ENCODE results near the gene SMIM33. TPM values are rescaled to one million over a fixed set of nuclear protein-coding genes. Genes with fewer than 3 reads are reported as not detected.

The SMIM33 gene
- total and polyA plus RNA-seq, 11 donors: 0.16 TPM; not detected in 10

DNA sequence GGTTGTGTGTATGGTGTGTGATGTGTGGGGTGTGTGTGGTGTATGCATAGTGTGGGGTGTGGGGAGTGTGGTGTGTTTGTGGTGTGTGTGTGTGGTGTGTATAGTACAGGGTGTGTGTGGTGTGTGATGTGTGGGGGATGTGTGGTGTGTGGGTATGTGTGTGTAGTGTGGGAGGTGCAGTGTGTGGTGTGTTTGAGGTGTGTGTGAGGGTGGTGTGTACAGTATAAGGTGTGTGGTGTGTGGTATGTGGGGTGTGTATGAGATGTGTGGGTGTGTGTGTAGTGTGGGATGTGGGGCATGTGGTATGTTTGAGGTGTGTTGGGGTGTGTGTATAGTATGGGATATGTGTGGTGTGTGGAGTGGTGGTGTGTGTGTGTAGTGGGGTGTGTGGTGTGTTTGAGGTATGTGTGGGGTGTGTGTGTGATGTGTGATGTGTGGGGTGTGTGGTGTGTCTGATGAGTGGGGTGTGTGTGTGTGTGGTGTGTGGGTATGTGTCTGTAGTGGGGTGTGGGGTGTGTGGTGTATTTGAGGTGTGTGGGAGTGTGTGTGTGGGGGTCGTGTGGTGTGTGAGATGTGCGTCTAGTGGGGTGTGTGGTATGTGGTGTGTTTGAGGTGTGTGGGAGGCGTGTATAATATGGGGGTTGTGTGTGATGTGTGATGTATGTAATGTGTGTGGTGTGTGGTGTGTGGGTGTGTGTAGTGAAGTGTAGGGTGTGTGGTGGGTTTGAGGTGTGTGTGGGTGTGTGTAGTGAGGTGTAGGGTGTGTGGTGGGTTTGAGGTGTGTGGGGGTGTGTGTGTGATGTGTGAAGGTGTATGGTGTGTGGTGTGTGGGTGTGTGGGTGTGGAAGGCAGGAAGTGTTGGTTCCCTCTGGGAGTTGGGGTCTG, 16.9 kb upstream of the SMIM33 start:
- 85 to 86% (median 85%) methylated on average over 3 of the region's 3 CpGs for WGBS, 4 donors
- TF ChIP-seq, protein P1, sequence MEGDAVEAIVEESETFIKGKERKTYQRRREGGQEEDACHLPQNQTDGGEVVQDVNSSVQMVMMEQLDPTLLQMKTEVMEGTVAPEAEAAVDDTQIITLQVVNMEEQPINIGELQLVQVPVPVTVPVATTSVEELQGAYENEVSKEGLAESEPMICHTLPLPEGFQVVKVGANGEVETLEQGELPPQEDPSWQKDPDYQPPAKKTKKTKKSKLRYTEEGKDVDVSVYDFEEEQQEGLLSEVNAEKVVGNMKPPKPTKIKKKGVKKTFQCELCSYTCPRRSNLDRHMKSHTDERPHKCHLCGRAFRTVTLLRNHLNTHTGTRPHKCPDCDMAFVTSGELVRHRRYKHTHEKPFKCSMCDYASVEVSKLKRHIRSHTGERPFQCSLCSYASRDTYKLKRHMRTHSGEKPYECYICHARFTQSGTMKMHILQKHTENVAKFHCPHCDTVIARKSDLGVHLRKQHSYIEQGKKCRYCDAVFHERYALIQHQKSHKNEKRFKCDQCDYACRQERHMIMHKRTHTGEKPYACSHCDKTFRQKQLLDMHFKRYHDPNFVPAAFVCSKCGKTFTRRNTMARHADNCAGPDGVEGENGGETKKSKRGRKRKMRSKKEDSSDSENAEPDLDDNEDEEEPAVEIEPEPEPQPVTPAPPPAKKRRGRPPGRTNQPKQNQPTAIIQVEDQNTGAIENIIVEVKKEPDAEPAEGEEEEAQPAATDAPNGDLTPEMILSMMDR (IDR thresholded peaks at IDR 0.05): no peak
- TF ChIP-seq POLR2A (IDR thresholded peaks at IDR 0.05): no peak
- no peaks in the 10 kb centered on the region for H3K27me3 ChIP-seq
- no peak for DNase-seq
- peak in 1 of 4 donors; percentile 17 for ATAC-seq
- H3K27ac ChIP-seq: no peak overlapping the region
- intact Hi-C loops (cut with DNase I): no loop called here
- peaks cover 0 to 15% (median 1%) of the 10 kb centered on the region in 12 donors for H3K4me1 ChIP-seq
- H3K4me3 ChIP-seq: no peak overlapping the region
- H3K9me3 ChIP-seq: no peaks in the 10 kb centered on the region
- H3K36me3 ChIP-seq: peaks cover 0 to 46% (median 12%) of the 10 kb centered on the region in 9 donors

- Histone ChIP-seq H3K9me3 (no peaks in the 10 kb centered on the region), H3K4me3 (no peak overlapping the region), H3K36me3 (peaks cover 0 to 42% (median 10%) of the 10 kb centered on the region in 9 donors), H3K4me1 (peaks cover 0 to 23% (median 3%) of the 10 kb centered on the region in 12 donors), H3K27ac (no peak overlapping the region), H3K27me3 (no peaks in the 10 kb centered on the region)
- TF ChIP-seq, protein P1 (IDR thresholded peaks at IDR 0.05): no peak
- DNase-seq: no peak
- intact Hi-C loops (cut with DNase I): no loop called here
- no peak for ATAC-seq
- WGBS, 4 donors: 89 to 93% (median 90%) methylated on average over 9 to 11 of the region's 11 CpGs
Observed at GRCh38 chr5:139454568-139455290, 16.1 kb upstream of the SMIM33 start.

DNA sequence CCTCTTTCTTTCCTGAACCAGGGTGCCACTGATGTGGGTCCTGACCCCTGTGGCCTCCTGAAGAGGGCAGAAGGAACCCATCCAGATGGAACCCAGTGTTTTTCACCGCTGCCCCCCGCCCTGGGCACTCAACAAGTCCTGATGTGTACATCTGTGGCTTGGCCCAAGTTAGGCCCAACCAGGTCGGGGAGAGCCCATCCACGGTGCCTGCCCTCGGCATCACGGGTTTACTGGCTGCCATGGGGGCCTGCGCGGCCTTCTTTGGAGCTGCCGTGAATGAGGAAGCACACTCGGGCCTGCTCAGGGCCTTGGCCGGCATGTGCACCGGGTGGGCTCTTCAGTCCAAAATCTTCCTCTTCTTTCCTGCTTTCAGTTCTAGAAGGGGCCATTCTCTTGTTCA, 14.0 kb upstream of the SMIM33 start:
- TF ChIP-seq, protein P1 (IDR thresholded peaks at IDR 0.05): no peak
- TF ChIP-seq POLR2A (IDR thresholded peaks at IDR 0.05): no peak
- 92 to 95% (median 93%) methylated on average over 11 to 12 of the region's 12 CpGs for WGBS, 4 donors
- no peak for DNase-seq
- H3K4me3 ChIP-seq: no peak overlapping the region
- H3K27ac ChIP-seq: no peak overlapping the region
- H3K36me3 ChIP-seq: peaks cover 0 to 27% (median 6%) of the 10 kb centered on the region in 9 donors
- intact Hi-C loops (cut with DNase I): no loop called here
- peaks cover 0 to 27% (median 4%) of the 10 kb centered on the region in 12 donors for H3K4me1 ChIP-seq
- H3K9me3 ChIP-seq: no peaks in the 10 kb centered on the region
- H3K27me3 ChIP-seq: no peaks in the 10 kb centered on the region
- ATAC-seq: no peak

GRCh38 chr5:139457241-139457640, 13.6 kb upstream of the SMIM33 start:
- Histone ChIP-seq H3K36me3 (peaks cover 0 to 23% (median 6%) of the 10 kb centered on the region in 9 donors), H3K4me1 (peaks cover 0 to 27% (median 4%) of the 10 kb centered on the region in 12 donors), H3K27me3 (no peaks in the 10 kb centered on the region), H3K27ac (no peak overlapping the region), H3K9me3 (no peaks in the 10 kb centered on the region), H3K4me3 (no peak overlapping the region)
- TF ChIP-seq, protein P1 (IDR thresholded peaks at IDR 0.05): no peak
- no peak for TF ChIP-seq POLR2A (IDR thresholded peaks at IDR 0.05)
- DNase-seq (no peak), ATAC-seq (no peak)
- intact Hi-C loops (cut with DNase I): no loop called here
- 85 to 97% (median 93%) methylated on average over 5 of the region's 5 CpGs for WGBS, 4 donors
